Activated CD4-positive, alpha-beta memory T cell treated with anti-CD3 and anti-CD28 coated beads, Interleukin-2, amount 10 ng/mL, durations not matched to agents 7 days and 5 days (primary cell): ENCODE measurements around the gene VIPR2. TPM values are rescaled to one million over a fixed set of nuclear protein-coding genes. Genes with fewer than 3 reads are reported as not detected.

ENCODE experiments used
- CTCF ChIA-PET: fragments of 350-600 bp; sonication (Branson Sonifier 250); formaldehyde crosslinking; loops from one replicate; lab custom pipeline; 2021; ENCODE audit warnings: antibody characterized with exemption, inconsistent platforms; lab: Charles Lee
- POLR2A ChIA-PET: fragments of 350-600 bp; sonication (Branson Sonifier 250); formaldehyde crosslinking; loops from one replicate; lab custom pipeline; 2021; ENCODE audit warnings: antibody characterized with exemption; lab: Charles Lee
- DNase-seq: peaks from one replicate; pipeline ENCODE4 v3.0.0-alpha.2; 2020
- H3K27ac Mint-ChIP-seq: one replicate; pipeline ENCODE4 v1.8.0; 2021; ENCODE audit warnings: mild to moderate bottlenecking, mixed read lengths
- H3K27me3 Mint-ChIP-seq: one replicate; pipeline ENCODE4 v1.8.0; 2021; ENCODE audit warnings: mixed read lengths
- H3K36me3 Mint-ChIP-seq: one replicate; pipeline ENCODE4 v1.8.0; 2021; ENCODE audit warnings: low read depth, mixed read lengths
- H3K4me1 Mint-ChIP-seq: one replicate; pipeline ENCODE4 v1.8.0; 2021; ENCODE audit warnings: mixed read lengths
- H3K4me3 Mint-ChIP-seq: one replicate; pipeline ENCODE4 v1.8.0; 2021; ENCODE audit warnings: mild to moderate bottlenecking, mixed read lengths
- H3K9me3 Mint-ChIP-seq: one replicate; pipeline ENCODE4 v1.8.0; 2021; ENCODE audit warnings: mixed read lengths
- total RNA-seq, 2 experiments: library from RNA; stranded (reverse); gene quantifications; one replicate each; pipeline ENCODE4 v1.2.3, GENCODE V29; 2021

The VIPR2 gene
- total RNA-seq, 2 experiments from 2014 or later, result 0.13 to 0.23 TPM

DNA sequence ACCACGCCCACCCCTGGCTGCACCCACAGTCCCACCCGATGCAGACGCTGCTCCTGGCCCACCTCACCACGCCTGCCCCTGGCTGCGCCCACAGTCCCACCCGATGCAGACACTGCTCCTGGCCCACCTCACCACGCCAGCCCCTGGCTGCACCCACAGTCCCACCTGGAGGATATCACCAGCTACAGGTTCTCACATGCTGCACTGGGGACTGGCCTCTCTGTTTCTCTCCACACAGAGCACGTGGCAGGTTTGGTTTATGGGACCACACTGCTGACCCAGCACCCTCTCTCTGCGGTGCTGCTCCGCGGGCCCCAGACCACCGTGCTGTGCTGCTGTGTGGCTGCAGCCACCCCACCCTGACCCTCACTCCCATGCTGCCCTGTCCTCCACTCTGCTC lies 120.9 kb downstream of the VIPR2 start:
- Mint-ChIP-seq H3K4me1 (no peaks in the 10 kb centered on the region), H3K27ac (no peak overlapping the region), H3K9me3 (peaks cover 4% of the 10 kb centered on the region), H3K4me3 (no peak overlapping the region), H3K27me3 (no peaks in the 10 kb centered on the region), H3K36me3 (no peaks in the 10 kb centered on the region)
- CTCF ChIA-PET, result no interaction called here
- DNase-seq, result no peak
- POLR2A ChIA-PET, result no interaction called here

DNA sequence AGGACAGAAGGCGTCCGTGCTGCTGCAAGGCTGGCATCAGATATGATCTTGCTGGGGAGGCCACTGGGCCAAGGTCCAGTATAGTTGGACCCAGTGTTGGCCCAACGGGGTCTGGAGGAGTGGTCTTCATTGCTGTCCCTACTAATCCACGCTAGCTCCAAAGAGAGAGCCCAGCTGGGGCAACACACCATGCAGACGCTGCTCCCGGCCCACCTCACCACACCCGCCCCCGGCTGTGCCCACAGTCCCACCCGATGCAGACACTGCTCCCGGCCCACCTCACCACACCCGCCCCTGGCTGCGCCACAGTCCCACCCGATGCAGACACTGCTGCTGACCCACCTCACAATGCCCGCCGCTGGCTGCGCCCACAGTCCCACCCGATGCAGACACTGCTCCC lies 121.5 kb downstream of the VIPR2 start:
- H3K27ac Mint-ChIP-seq, result no peak overlapping the region
- CTCF ChIA-PET, result no interaction called here
- POLR2A ChIA-PET, result no interaction called here
- H3K4me1 Mint-ChIP-seq, result no peaks in the 10 kb centered on the region
- peaks cover 4% of the 10 kb centered on the region for H3K9me3 Mint-ChIP-seq
- no peaks in the 10 kb centered on the region for H3K36me3 Mint-ChIP-seq
- no peak overlapping the region for H3K4me3 Mint-ChIP-seq
- DNase-seq, result no peak
- H3K27me3 Mint-ChIP-seq, result no peaks in the 10 kb centered on the region

DNA sequence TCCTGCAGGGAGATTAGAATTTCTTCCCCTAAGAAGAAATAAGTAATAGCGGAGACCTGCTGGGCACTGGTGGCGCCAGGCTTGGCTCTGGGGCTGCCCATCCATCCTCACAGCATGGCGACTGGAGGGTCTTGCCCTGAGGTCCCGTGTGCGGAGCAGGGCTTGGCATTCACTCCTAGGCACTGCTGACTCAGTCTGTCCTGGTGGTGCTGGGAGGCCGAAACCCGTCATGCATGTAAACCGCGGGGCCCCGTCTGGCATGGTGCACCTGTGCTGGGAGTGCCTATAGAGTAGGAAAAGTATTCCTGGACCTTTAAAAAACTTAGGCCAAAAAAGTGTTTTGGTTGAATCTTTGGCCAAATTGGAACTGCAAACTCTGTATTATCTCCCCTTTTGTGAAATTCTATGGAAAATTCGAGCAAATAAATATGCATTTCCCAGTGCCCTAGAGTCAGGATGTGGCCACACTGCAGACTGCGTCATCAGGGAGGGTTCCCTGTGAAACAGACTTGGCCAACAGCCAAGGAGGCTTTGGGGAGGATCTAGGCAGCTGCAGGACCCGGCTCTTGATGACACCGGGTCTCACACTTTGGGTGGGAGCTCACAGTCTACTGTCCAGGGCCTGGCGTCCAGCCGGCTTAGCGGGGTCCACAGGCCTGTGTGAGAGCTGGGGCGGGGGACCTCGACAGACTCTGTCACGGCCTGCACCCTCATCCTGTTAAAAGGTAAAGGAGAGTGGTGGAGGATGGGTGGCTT lies 122.3 kb downstream of the VIPR2 start:
- H3K27me3 Mint-ChIP-seq, result no peaks in the 10 kb centered on the region
- H3K9me3 Mint-ChIP-seq, result peaks cover 4% of the 10 kb centered on the region
- H3K4me1 Mint-ChIP-seq, result peaks cover 3% of the 10 kb centered on the region
- H3K36me3 Mint-ChIP-seq, result no peaks in the 10 kb centered on the region
- no peak overlapping the region for H3K4me3 Mint-ChIP-seq
- ChIA-PET CTCF (no interaction called here), POLR2A (no interaction called here)
- no peak overlapping the region for H3K27ac Mint-ChIP-seq
- no peak for DNase-seq

DNA sequence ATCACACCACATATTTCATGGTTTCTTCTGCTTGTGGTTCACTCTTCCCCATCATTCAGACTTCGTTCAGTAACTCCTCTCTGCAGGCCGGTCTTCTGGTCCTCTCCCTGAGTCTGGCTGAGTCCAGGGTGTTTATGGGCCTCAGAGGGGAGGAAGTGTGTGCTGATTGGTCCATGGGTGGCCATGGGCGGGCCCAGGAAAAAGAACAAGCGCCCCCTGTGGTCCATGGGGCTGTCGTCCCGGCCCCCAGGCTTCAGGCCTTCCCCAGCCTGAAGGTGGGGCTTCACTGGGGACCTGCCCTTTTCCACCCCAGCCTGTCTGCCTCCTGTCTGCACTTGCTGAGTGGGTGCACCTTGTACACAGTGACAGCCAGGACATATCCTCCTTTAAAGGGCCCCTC lies 123.7 kb downstream of the VIPR2 start:
- POLR2A ChIA-PET, result no interaction called here
- CTCF ChIA-PET, result no interaction called here
- H3K4me3 Mint-ChIP-seq, result no peak overlapping the region
- no peaks in the 10 kb centered on the region for H3K27me3 Mint-ChIP-seq
- peaks cover 4% of the 10 kb centered on the region for H3K9me3 Mint-ChIP-seq
- H3K36me3 Mint-ChIP-seq, result no peaks in the 10 kb centered on the region
- H3K27ac Mint-ChIP-seq, result no peak overlapping the region
- DNase-seq, result no peak
- peaks cover 3% of the 10 kb centered on the region for H3K4me1 Mint-ChIP-seq

DNA sequence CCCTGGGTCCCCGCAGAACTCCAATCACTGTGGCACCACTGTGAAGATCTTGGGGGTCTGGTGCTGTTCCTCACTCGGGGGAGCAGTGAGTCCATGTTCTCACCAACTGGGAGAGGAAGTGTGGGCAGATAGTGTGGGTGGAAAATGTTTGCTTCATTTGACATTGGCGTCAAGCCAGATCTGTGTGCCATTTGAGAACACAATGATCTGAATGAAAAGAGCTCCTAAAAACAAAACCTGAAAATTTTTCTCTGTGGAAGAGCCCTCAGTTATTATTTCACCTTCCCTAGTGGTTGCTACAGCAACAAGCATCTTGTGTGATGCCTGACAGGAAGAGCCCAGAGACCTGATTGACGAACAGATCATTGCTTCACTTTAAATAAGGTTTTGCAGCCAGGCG lies 125.6 kb downstream of the VIPR2 start:
- Mint-ChIP-seq H3K4me3 (no peak overlapping the region), H3K36me3 (no peaks in the 10 kb centered on the region), H3K27ac (no peak overlapping the region), H3K9me3 (peaks cover 4% of the 10 kb centered on the region), H3K27me3 (no peaks in the 10 kb centered on the region), H3K4me1 (peaks cover 3% of the 10 kb centered on the region)
- POLR2A ChIA-PET, result no interaction called here
- DNase-seq, result no peak
- CTCF ChIA-PET, result no interaction called here

DNA sequence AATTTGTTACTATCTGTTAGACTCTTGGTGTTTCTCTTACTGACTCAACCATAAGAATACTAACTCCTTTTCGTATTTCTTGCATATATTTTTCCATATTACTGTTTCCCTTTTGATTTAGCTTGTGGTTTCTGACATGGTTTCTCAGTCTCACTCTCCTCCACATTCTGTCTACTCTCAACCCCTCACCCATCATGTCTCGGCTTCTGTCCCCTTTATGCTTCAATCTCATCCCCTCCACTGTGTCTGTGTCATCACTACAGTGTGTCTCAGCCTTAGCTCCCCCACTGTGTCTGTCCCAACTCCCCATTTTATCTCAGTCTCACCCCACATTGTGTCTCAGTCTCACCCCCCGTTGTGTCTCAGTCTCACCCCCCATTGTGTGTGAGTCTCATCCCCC lies 126.9 kb downstream of the VIPR2 start:
- Mint-ChIP-seq H3K27ac (no peak overlapping the region), H3K4me3 (no peak overlapping the region), H3K9me3 (peaks cover 4% of the 10 kb centered on the region), H3K4me1 (peaks cover 3% of the 10 kb centered on the region), H3K27me3 (no peaks in the 10 kb centered on the region), H3K36me3 (no peaks in the 10 kb centered on the region)
- CTCF ChIA-PET, result no interaction called here
- POLR2A ChIA-PET, result no interaction called here
- no peak for DNase-seq

DNA sequence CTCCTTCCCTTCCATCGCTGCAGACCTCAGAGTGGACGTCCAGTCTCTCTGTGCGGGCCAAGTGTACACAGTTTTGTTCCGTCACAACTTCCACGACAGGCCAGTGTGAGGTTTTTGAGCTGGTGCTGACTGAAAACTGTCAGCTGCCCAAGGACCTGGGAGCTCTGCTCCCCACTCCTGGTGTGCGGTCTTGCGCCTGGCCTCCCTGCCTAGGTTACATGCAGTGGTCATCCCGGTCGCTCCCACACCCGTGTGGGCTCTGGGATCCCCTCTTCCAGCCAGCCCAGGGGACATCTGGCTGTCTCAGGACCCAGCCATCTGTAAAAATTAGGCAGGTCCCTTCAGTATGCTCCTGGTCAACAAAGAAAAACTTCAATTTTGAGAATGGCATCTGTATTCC lies 127.5 kb downstream of the VIPR2 start:
- H3K4me1 Mint-ChIP-seq, result peaks cover 3% of the 10 kb centered on the region
- CTCF ChIA-PET, result no interaction called here

DNA sequence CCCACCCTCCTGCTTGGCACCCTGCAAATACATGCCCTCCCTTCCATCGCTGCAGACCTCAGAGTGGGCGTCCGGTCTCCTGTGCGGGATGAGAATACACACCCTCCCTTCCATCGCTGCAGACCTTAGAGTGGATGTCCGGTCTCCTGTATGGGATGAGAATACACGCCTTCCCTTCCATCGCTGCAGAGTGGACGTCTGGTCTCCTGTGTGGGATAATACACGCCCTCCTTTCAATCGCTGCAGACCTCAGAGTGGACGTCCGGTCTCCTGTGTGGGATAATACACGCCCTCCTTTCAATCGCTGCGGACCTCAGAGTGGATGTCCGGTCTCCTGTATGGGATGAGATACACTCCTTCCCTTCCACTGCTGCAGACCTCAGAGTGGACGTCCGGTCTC lies 128.1 kb downstream of the VIPR2 start:
- Mint-ChIP-seq H3K27ac (no peak overlapping the region), H3K4me3 (no peak overlapping the region), H3K9me3 (peaks cover 2% of the 10 kb centered on the region), H3K27me3 (no peaks in the 10 kb centered on the region), H3K36me3 (no peaks in the 10 kb centered on the region), H3K4me1 (peaks cover 3% of the 10 kb centered on the region)
- ChIA-PET CTCF (no interaction called here), POLR2A (no interaction called here)
- DNase-seq, result no peak

More for the DNA sequence above, 127.5 kb downstream of the VIPR2 start:
- Mint-ChIP-seq H3K27ac (no peak overlapping the region), H3K9me3 (peaks cover 4% of the 10 kb centered on the region), H3K36me3 (no peaks in the 10 kb centered on the region), H3K4me3 (no peak overlapping the region), H3K27me3 (no peaks in the 10 kb centered on the region)
- DNase-seq, result no peak
- POLR2A ChIA-PET, result no interaction called here

DNA sequence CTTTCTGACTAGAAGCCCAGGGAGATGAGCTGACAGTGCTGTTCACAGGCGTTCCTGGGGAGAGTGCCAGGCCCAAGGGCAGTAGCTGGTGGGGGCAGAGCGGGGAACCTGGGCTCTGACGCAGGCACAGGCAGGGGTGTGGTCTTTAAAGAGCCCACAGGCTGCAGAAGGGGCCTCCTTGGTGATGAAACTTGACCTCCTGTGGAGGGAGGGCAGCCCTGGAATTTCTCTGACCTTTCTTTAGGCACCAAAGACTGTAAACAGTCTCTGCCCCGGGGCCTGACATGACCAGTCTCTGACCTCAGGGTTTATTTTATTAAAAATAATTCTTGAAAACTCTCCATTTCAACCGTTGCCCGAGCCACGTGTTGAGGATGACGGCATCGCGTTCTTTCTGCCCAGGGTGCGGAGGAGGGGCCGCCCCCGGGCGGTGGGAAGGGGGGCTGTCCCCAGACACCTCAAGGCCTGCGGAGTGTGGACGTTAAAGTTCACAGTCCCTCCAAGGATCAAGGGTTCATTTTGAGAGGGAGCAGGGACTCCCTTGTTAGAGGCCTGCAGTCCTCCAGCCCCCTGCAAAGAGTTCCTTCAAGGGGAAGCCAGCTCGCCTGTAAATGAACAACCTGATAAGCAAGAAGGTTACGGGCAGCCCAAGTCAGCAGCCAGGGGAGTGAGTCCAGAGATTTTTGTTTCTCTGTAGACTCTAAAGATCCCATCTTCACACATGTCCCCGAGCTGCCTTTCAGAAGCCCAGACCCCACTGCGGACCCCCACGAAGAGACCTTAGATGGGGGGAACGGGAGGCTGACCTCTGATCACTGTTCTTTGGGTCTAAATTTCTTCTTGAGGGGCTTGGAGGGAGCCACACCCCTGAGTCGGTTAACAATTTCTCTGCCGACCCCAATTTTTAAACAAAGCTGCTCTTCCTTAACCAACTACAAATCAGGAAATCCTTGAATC lies 128.9 kb downstream of the VIPR2 start:
- no peak for DNase-seq
- Mint-ChIP-seq H3K27me3 (no peaks in the 10 kb centered on the region), H3K9me3 (peaks cover 2% of the 10 kb centered on the region), H3K27ac (no peak overlapping the region), H3K4me1 (peaks cover 3% of the 10 kb centered on the region), H3K36me3 (no peaks in the 10 kb centered on the region), H3K4me3 (no peak overlapping the region)
- ChIA-PET POLR2A (no interaction called here), CTCF (no interaction called here)

DNA sequence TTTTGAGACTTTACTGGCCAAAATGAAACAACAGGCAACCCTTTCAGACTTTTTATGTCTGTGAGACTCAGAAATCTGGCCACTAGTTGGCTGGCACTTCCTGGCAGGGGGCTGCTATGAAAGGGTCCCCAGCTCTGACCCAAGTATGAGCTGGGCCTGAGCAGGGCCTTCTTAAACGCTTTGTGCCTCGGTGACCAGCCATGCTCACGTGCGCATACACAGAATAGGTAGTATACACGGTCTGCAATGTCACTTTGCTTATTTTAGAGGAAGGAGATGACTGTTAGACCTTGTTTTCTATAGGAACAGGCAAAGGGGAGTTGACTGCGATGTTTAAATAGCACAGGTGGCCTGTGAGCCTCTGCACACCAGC lies 129.6 kb downstream of the VIPR2 start:
- H3K36me3 Mint-ChIP-seq, result no peaks in the 10 kb centered on the region
- no peak overlapping the region for H3K4me3 Mint-ChIP-seq
- peaks cover 3% of the 10 kb centered on the region for H3K4me1 Mint-ChIP-seq
- DNase-seq, result no peak
- no peaks in the 10 kb centered on the region for H3K9me3 Mint-ChIP-seq
- ChIA-PET CTCF (no interaction called here), POLR2A (no interaction called here)
- H3K27ac Mint-ChIP-seq, result no peak overlapping the region
- no peaks in the 10 kb centered on the region for H3K27me3 Mint-ChIP-seq

DNA sequence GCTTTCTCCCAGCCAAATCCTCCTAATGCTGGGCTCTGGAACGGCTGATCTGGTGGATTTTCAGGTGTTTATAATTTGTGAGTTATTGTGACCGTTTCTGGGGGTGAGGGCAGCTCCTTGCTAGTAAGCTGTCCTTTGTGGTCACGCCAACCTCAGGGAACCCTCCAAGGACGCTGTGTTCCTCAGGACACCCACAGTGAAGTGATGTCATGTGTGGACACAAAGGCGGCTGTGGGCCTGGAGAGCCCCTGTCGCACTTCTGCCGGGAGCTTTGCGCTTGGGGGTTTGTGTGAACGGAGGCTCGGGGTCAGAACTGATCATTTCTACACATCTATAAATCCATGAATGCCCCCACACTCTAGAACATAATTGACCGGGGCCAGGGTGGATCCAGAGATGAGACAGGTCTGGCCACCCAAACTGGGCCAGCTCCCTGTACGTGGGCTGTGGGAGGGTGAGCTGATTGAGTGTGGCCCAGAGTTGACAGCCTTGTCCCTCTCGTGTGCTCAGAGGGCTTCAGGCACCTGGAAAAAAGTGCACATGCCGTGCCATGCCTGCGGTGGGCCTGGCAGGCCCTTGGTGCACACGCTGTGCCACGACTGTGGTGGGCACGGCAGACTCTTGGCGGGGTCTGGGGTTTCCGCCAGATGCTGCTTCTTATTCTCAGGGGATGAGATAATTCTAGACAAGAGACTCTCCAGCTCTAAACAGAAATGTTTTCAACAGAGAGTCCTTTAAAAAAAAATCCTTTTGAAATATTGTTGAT lies 130.2 kb downstream of the VIPR2 start:
- Mint-ChIP-seq H3K9me3 (no peaks in the 10 kb centered on the region), H3K4me1 (peaks cover 3% of the 10 kb centered on the region), H3K36me3 (no peaks in the 10 kb centered on the region), H3K4me3 (no peak overlapping the region), H3K27me3 (no peaks in the 10 kb centered on the region), H3K27ac (no peak overlapping the region)
- CTCF ChIA-PET, result no interaction called here
- POLR2A ChIA-PET, result no interaction called here
- DNase-seq, result no peak

DNA sequence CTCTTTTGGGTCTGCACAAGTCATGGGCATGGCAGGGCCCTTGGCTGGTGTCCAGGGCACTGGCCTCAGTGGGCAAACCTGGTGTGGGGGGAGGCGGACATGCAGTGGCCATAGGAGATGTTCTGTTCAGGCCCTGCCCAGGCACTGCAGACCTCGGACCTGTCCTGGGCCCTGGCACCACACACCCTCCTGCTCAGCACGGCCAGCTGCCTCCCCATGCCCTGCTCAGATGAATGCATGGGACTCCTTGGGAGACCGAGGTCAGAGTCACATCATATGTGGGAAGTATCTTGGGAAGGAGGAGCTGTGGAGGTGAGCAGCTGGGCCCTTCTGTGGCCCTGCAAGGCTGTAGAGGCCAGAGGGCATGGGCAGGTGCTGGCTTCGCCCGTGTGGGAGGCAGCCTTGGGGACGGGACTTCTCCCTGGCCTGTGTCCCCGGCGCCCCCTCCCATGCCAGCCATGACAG lies 130.8 kb downstream of the VIPR2 start:
- POLR2A ChIA-PET, result no interaction called here
- Mint-ChIP-seq H3K27me3 (no peaks in the 10 kb centered on the region), H3K4me1 (peaks cover 3% of the 10 kb centered on the region), H3K4me3 (no peak overlapping the region), H3K36me3 (no peaks in the 10 kb centered on the region), H3K9me3 (no peaks in the 10 kb centered on the region), H3K27ac (no peak overlapping the region)
- DNase-seq, result no peak
- CTCF ChIA-PET, result no interaction called here

DNA sequence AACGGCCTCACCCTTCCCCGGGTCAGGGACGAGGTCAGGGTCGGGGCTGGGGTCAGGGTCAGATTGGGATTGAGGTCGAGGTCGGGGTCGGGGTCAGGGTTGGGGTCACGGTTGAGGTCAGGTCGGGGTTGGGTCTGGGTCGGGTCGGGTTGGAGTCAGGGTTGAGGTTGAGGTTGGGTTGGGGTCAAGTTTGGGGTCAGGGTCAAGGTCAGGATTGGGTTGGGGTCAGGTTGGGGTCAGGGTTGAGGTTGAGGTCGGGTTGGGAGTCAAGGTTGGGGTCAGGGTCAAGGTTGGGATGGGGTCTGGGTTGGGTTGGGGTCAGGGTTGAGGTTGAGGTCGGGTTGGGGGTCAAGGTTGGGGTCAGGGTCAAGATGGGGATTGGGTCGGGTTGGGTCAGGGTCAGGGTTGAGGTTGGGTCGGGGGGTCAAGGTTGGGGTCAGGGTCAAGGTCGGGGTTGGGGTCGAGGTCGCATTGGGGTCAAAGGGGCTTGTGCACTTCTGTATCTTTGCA lies 131.4 kb downstream of the VIPR2 start:
- POLR2A ChIA-PET, result no interaction called here
- no peaks in the 10 kb centered on the region for H3K27me3 Mint-ChIP-seq
- CTCF ChIA-PET, result no interaction called here
- H3K36me3 Mint-ChIP-seq, result no peaks in the 10 kb centered on the region
- peaks cover 3% of the 10 kb centered on the region for H3K4me1 Mint-ChIP-seq
- no peaks in the 10 kb centered on the region for H3K9me3 Mint-ChIP-seq
- DNase-seq, result no peak
- H3K4me3 Mint-ChIP-seq, result no peak overlapping the region
- H3K27ac Mint-ChIP-seq, result no peak overlapping the region
